GM12872 (cell line): ENCODE results near the gene COG8.

Experiments used
- CTCF ChIP-seq: IDR thresholded peaks from 3 replicates; pipeline ENCODE4 v1.5.1; 2011; ENCODE audit warnings: low read depth, mild to moderate bottlenecking, low read length, moderate library complexity; ENCODE audit not compliant: insufficient read depth

The COG8 gene

GRCh38 chr16:69294051-69294450 lies 45.3 kb downstream of the COG8 start:
- no peak for TF ChIP-seq CTCF

GRCh38 chr16:69293401-69293800 lies 46.0 kb downstream of the COG8 start:
- TF ChIP-seq CTCF: no peak

GRCh38 chr16:69286941-69287713 lies 52.2 kb downstream of the COG8 start:
- TF ChIP-seq CTCF: peak; percentile 26; the same call in 2 of the 3 replicates

- TF ChIP-seq CTCF: no peak
Observed at GRCh38 chr16:69285240-69285639, 54.1 kb downstream of the COG8 start.

GRCh38 chr16:69283851-69284250 lies 55.5 kb downstream of the COG8 start:
- no peak for TF ChIP-seq CTCF

GRCh38 chr16:69277413-69277812 lies 62.0 kb downstream of the COG8 start:
- TF ChIP-seq CTCF: no peak
